ENCODE measurements around the gene UBE3B. TPM values are rescaled to one million over a fixed set of nuclear protein-coding genes. Genes with fewer than 3 reads are reported as not detected.

The UBE3B gene
- total RNA-seq, 4 donors from 2014 or later: 34.4 to 73.0 (median 71.6) TPM

- intact Hi-C loops (cut with DNase I; ENCODE audit: low total_unique reads): no loop called here
- H3K36me3 ChIP-seq: peaks cover 0 to 17% (median 3%) of the 10 kb centered on the region in 4 donors
- in situ Hi-C loops (cut with MboI; ENCODE audit: low pct_ligation_motif_present in 1 of 4, low pct_unique_long_range_greater_than_20kb in 1 of 4, low sequenced_read_pairs in 3 of 4): no loop called here
Measured at GRCh38 chr12:109575683-109576082, 98.2 kb downstream of the UBE3B start.

GRCh38 chr12:109577311-109577710 lies 99.9 kb downstream of the UBE3B start:
- no peak overlapping the region for H3K4me3 ChIP-seq

More at GRCh38 chr12:109575683-109576082, 98.2 kb downstream of the UBE3B start:
- H3K4me1 ChIP-seq: peaks cover 7 to 18% (median 13%) of the 10 kb centered on the region in 4 donors
- H3K4me3 ChIP-seq: no peak overlapping the region
- no peaks in the 10 kb centered on the region for H3K27me3 ChIP-seq
- no peak for DNase-seq
- TF ChIP-seq POLR2A (IDR thresholded peaks at IDR 0.05): no peak
- no peak for TF ChIP-seq CTCF (IDR thresholded peaks at IDR 0.05)
- no peak for TF ChIP-seq POLR2AphosphoS5 (IDR thresholded peaks at IDR 0.05)
- TF ChIP-seq EP300 (IDR thresholded peaks at IDR 0.05; ENCODE audit: low read depth): no peak
- no peaks in the 10 kb centered on the region for H3K9me3 ChIP-seq
- no peak overlapping the region for H3K27ac ChIP-seq
- WGBS, 2 donors (ENCODE audit: low coverage in 1 of 2): 88 to 100% methylated on average over 2 to 3 of the region's 3 CpGs

GRCh38 chr12:109578330-109578927 lies 101.0 kb downstream of the UBE3B start:
- TF ChIP-seq EP300 (IDR thresholded peaks at IDR 0.05; ENCODE audit: low read depth) (no peak), POLR2AphosphoS5 (IDR thresholded peaks at IDR 0.05) (no peak), CTCF (IDR thresholded peaks at IDR 0.05) (no peak), POLR2A (IDR thresholded peaks at IDR 0.05) (no peak)
- Histone ChIP-seq H3K4me1 (peaks cover 4 to 11% (median 10%) of the 10 kb centered on the region in 4 donors), H3K4me3 (no peak overlapping the region), H3K27me3 (no peaks in the 10 kb centered on the region), H3K9me3 (no peaks in the 10 kb centered on the region), H3K36me3 (peaks cover 0 to 17% (median 5%) of the 10 kb centered on the region in 4 donors), H3K27ac (no peak overlapping the region)
- intact Hi-C loops (cut with DNase I; ENCODE audit: low total_unique reads): no loop called here
- in situ Hi-C loops (cut with MboI; ENCODE audit: low pct_ligation_motif_present in 1 of 4, low pct_unique_long_range_greater_than_20kb in 1 of 4, low sequenced_read_pairs in 3 of 4): no loop called here
- DNase-seq: no peak
- 83 to 93% methylated on average over 5 to 8 of the region's 8 CpGs for WGBS, 2 donors (ENCODE audit: low coverage in 1 of 2)

More at GRCh38 chr12:109577311-109577710, 99.9 kb downstream of the UBE3B start:
- Histone ChIP-seq H3K4me1 (peaks cover 7 to 17% (median 13%) of the 10 kb centered on the region in 4 donors), H3K36me3 (peaks cover 0 to 17% (median 5%) of the 10 kb centered on the region in 4 donors), H3K9me3 (no peaks in the 10 kb centered on the region), H3K27me3 (no peaks in the 10 kb centered on the region), H3K27ac (no peak overlapping the region)
- intact Hi-C loops (cut with DNase I; ENCODE audit: low total_unique reads): no loop called here
- no peak for DNase-seq
- TF ChIP-seq POLR2AphosphoS5 (IDR thresholded peaks at IDR 0.05): no peak
- TF ChIP-seq POLR2A (IDR thresholded peaks at IDR 0.05): no peak
- TF ChIP-seq CTCF (IDR thresholded peaks at IDR 0.05): no peak
- no peak for TF ChIP-seq EP300 (IDR thresholded peaks at IDR 0.05; ENCODE audit: low read depth)
- in situ Hi-C loops (cut with MboI; ENCODE audit: low pct_ligation_motif_present in 1 of 4, low pct_unique_long_range_greater_than_20kb in 1 of 4, low sequenced_read_pairs in 3 of 4): no loop called here
- 93% methylated on average over 1 of the region's 1 CpG; no CpG with 5 or more reads in 1 of the 2 donors for WGBS, 2 donors (ENCODE audit: low coverage in 1 of 2)

- Histone ChIP-seq H3K27ac (no peak overlapping the region), H3K27me3 (no peaks in the 10 kb centered on the region), H3K36me3 (peaks cover 0 to 17% (median 5%) of the 10 kb centered on the region in 4 donors), H3K4me3 (no peak overlapping the region), H3K9me3 (no peaks in the 10 kb centered on the region), H3K4me1 (peaks cover 0 to 4% (median 2%) of the 10 kb centered on the region in 4 donors)
- DNase-seq: no peak
- no peak for TF ChIP-seq POLR2AphosphoS5 (IDR thresholded peaks at IDR 0.05)
- no peak for TF ChIP-seq EP300 (IDR thresholded peaks at IDR 0.05; ENCODE audit: low read depth)
- no peak for TF ChIP-seq POLR2A (IDR thresholded peaks at IDR 0.05)
- intact Hi-C loops (cut with DNase I; ENCODE audit: low total_unique reads): no loop called here
- 85% methylated on average over 7 of the region's 7 CpGs; no CpG with 5 or more reads in 1 of the 2 donors for WGBS, 2 donors (ENCODE audit: low coverage in 1 of 2)
- in situ Hi-C loops (cut with MboI; ENCODE audit: low pct_ligation_motif_present in 1 of 4, low pct_unique_long_range_greater_than_20kb in 1 of 4, low sequenced_read_pairs in 3 of 4): no loop called here
Measured at GRCh38 chr12:109579639-109580038, 102.2 kb downstream of the UBE3B start.
